DOHH2 (cell line): Measurements from ENCODE around the gene RBFOX1.

ENCODE experiments used
- H3F3A ChIP-seq: fragments of 200-600 bp; sonication (generic), shearing (Covaris generic); 2 replicates; pipeline ENCODE4 v1.6.0; 2016; ENCODE audit warnings: antibody characterized with exemption, mild to moderate bottlenecking; ENCODE audit not compliant: control insufficient read depth, insufficient read depth
- H3K27ac ChIP-seq: fragments of 200-600 bp; sonication (generic); 2 replicates; pipeline ENCODE4 v1.5.1; 2014; ENCODE audit warnings: low read depth, mild to moderate bottlenecking, low read length, moderate library complexity
- H3K27me3 ChIP-seq: fragments of 200-600 bp; sonication (generic); 2 replicates; pipeline ENCODE4 v1.6.1; 2014; ENCODE audit warnings: mild to moderate bottlenecking, low read length, mixed read lengths; ENCODE audit not compliant: control insufficient read depth
- H3K36me3 ChIP-seq: fragments of 200-600 bp; sonication (generic); 2 replicates; pipeline ENCODE4 v1.6.1; 2014; ENCODE audit warnings: mild to moderate bottlenecking, low read length, moderate library complexity, mixed read lengths; ENCODE audit not compliant: control insufficient read depth
- H3K4me1 ChIP-seq: fragments of 200-600 bp; sonication (generic); 2 replicates; pipeline ENCODE4 v1.6.1; 2014; ENCODE audit warnings: mild to moderate bottlenecking, low read length, mixed read lengths; ENCODE audit not compliant: control insufficient read depth
- H3K4me2 ChIP-seq: fragments of 200-600 bp; sonication (generic); 2 replicates; pipeline ENCODE4 v1.6.0; 2014; ENCODE audit warnings: mild to moderate bottlenecking, low read length, moderate library complexity
- H3K4me3 ChIP-seq: fragments of 200-600 bp; sonication (generic); 2 replicates; pipeline ENCODE4 v1.5.1; 2014; ENCODE audit warnings: mild to moderate bottlenecking, low read length, mixed read lengths
- H3K79me2 ChIP-seq: fragments of 200-600 bp; sonication (generic); 2 replicates; pipeline ENCODE4 v1.6.1; 2014; ENCODE audit warnings: mild to moderate bottlenecking, low read length, mixed read lengths; ENCODE audit not compliant: control insufficient read depth
- H3K9me2 ChIP-seq: fragments of 200-600 bp; sonication (generic); replicated peaks from 2 replicates; pipeline ENCODE4 v1.6.1; 2014; ENCODE audit warnings: mild to moderate bottlenecking, low read length, mixed read lengths; ENCODE audit not compliant: control insufficient read depth
- H3K9me3 ChIP-seq: fragments of 200-600 bp; sonication (generic); 2 replicates; pipeline ENCODE4 v1.6.1; 2014; ENCODE audit warnings: antibody characterized with exemption, low read length, mixed read lengths; ENCODE audit not compliant: control insufficient read depth, insufficient read depth
- H4K20me1 ChIP-seq: fragments of 200-600 bp; sonication (generic); 2 replicates; pipeline ENCODE4 v1.6.0; 2014; ENCODE audit warnings: low read depth, mild to moderate bottlenecking, antibody characterized with exemption, low read length, moderate library complexity; ENCODE audit not compliant: control insufficient read depth, insufficient read depth
- CTCF ChIP-seq: fragments of 200-600 bp; sonication (generic); IDR thresholded peaks from one replicate; pipeline ENCODE4 v1.5.1; 2014; ENCODE audit warnings: antibody characterized with exemption, mild to moderate bottlenecking, low read depth, low read length; ENCODE audit not compliant: poor library complexity, severe bottlenecking
- EZH2phosphoT487 ChIP-seq: fragments of 200-600 bp; sonication (generic); IDR thresholded peaks from 2 replicates; pipeline ENCODE4 v1.6.1; 2017; ENCODE audit warnings: borderline replicate concordance, mild to moderate bottlenecking, antibody characterized with exemption, low read length, moderate library complexity, mixed read lengths

RBFOX1 gene

GRCh38 chr16:7404217-7404616 lies 71.6 kb downstream of the RBFOX1 start:
- H3K4me3 ChIP-seq: no peak overlapping the region
- no peaks in the 10 kb centered on the region for H3K9me2 ChIP-seq
- H3K27me3 ChIP-seq: no peaks in the 10 kb centered on the region
- no peaks in the 10 kb centered on the region for H3K36me3 ChIP-seq
- peaks cover 12% of the 10 kb centered on the region; the same call in 1 of the 2 replicates for H3K9me3 ChIP-seq
- no peak overlapping the region for H3K4me2 ChIP-seq
- no peaks in the 10 kb centered on the region for H3K4me1 ChIP-seq
- no peak for TF ChIP-seq EZH2phosphoT487
- no peak for TF ChIP-seq CTCF
- no peaks in the 10 kb centered on the region for H3F3A ChIP-seq
- no peak overlapping the region for H3K27ac ChIP-seq
- H3K79me2 ChIP-seq: no peaks in the 10 kb centered on the region
- no peaks in the 10 kb centered on the region for H4K20me1 ChIP-seq

GRCh38 chr16:7405166-7405565 lies 72.5 kb downstream of the RBFOX1 start:
- Histone ChIP-seq H3K79me2 (no peaks in the 10 kb centered on the region), H3K27me3 (no peaks in the 10 kb centered on the region), H3K4me2 (no peak overlapping the region), H3K36me3 (no peaks in the 10 kb centered on the region), H3F3A (no peaks in the 10 kb centered on the region), H3K9me2 (no peaks in the 10 kb centered on the region), H3K4me3 (no peak overlapping the region), H3K27ac (no peak overlapping the region), H3K4me1 (no peaks in the 10 kb centered on the region), H3K9me3 (peaks cover 19% of the 10 kb centered on the region; the same call in 1 of the 2 replicates), H4K20me1 (no peaks in the 10 kb centered on the region)
- TF ChIP-seq EZH2phosphoT487: no peak
- TF ChIP-seq CTCF: no peak

- H3K9me2 ChIP-seq: no peaks in the 10 kb centered on the region
Observed at GRCh38 chr16:7408700-7409365, 76.2 kb downstream of the RBFOX1 start.

More at GRCh38 chr16:7408700-7409365, 76.2 kb downstream of the RBFOX1 start:
- TF ChIP-seq CTCF (no peak), EZH2phosphoT487 (no peak)
- H3K4me3 ChIP-seq: no peak overlapping the region
- H4K20me1 ChIP-seq: no peaks in the 10 kb centered on the region
- no peaks in the 10 kb centered on the region for H3K36me3 ChIP-seq
- no peaks in the 10 kb centered on the region for H3K4me1 ChIP-seq
- no peak overlapping the region for H3K27ac ChIP-seq
- H3K4me2 ChIP-seq: no peak overlapping the region
- H3K27me3 ChIP-seq: no peaks in the 10 kb centered on the region
- H3F3A ChIP-seq: no peaks in the 10 kb centered on the region
- H3K79me2 ChIP-seq: no peaks in the 10 kb centered on the region
- peaks cover 22% of the 10 kb centered on the region; the same call in 1 of the 2 replicates for H3K9me3 ChIP-seq
